ENCODE data around the gene COQ9. TPM values are rescaled to one million over a fixed set of nuclear protein-coding genes. Genes with fewer than 3 reads are reported as not detected.

COQ9 gene
- total RNA-seq, 2 donors from 2014 or later: 56.4 to 68.6 TPM

DNA sequence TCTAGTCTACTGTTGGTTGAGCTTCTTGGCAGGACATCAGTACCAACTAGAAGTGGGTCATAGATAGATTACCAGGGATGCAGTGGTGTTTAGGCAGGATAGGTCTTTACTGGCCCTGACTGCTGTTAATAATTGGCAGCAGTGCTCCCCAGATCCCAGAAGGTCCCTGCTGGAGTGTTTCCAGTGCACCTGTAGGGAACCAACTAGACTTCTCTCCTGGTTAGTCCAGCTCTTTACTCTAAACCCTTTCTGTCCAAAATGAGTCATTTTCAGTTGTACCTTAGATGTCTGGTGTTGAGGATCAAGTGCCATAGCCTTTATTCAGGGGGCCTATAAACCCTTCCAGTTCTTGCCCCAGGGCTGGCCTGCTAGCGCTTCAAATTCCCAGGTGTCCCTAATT lies 23.9 kb downstream of the COQ9 start:
- H3K27me3 ChIP-seq (replicated peaks; ENCODE audit: insufficient read depth): no peaks in the 10 kb centered on the region
- WGBS: 94% methylated on average over 1 of the region's 1 CpG
- H3K36me3 ChIP-seq: peaks cover 4 to 26% of the 10 kb centered on the region in 2 donors
- TF ChIP-seq POLR2A (IDR thresholded peaks at IDR 0.05): no peak
- no peak for DNase-seq (ENCODE audit: low spot score)
- intact Hi-C loops (cut with DNase I): no loop called here
- H3K9me3 ChIP-seq: no peaks in the 10 kb centered on the region
- no peak overlapping the region for H3K27ac ChIP-seq
- H3K4me1 ChIP-seq (replicated peaks): no peaks in the 10 kb centered on the region
- no peak overlapping the region for H3K4me3 ChIP-seq

- Histone ChIP-seq H3K27me3 (replicated peaks; ENCODE audit: insufficient read depth) (no peaks in the 10 kb centered on the region), H3K4me3 (no peak overlapping the region), H3K9me3 (no peaks in the 10 kb centered on the region), H3K36me3 (peaks cover 4 to 20% of the 10 kb centered on the region in 2 donors), H3K27ac (no peak overlapping the region), H3K4me1 (replicated peaks) (no peaks in the 10 kb centered on the region)
- WGBS: 56% methylated on average over 10 of the region's 10 CpGs
- intact Hi-C loops (cut with DNase I): no loop called here
- TF ChIP-seq POLR2AphosphoS5 (IDR thresholded peaks at IDR 0.05) (no peak), POLR2A (IDR thresholded peaks at IDR 0.05) (no peak)
- DNase-seq (ENCODE audit: low spot score): no peak
Observed at GRCh38 chr16:57471852-57472664, 24.8 kb downstream of the COQ9 start.

DNA sequence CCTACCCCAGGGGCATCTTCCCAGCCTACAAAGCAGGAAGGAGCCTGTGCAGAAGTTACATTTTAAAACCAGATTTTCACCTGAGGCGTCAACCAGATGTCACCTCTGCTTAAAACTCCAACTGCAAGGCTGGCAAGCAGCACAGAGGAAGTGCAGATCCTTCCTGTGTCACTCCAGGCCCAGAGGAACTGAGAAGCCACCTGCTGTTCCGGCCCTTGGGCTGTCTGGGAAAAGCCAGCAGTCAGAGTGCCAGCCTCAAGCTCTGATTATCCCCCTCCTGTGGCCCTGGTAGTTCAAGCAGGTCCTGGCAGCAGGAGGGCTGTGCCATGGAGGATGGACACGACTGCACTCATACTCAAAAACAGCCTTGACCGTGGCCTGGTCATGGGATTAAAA lies 25.4 kb downstream of the COQ9 start:
- Histone ChIP-seq H3K27ac (no peak overlapping the region), H3K36me3 (peaks cover 4 to 20% of the 10 kb centered on the region in 2 donors), H3K4me1 (replicated peaks) (no peaks in the 10 kb centered on the region), H3K9me3 (no peaks in the 10 kb centered on the region), H3K27me3 (replicated peaks; ENCODE audit: insufficient read depth) (no peaks in the 10 kb centered on the region), H3K4me3 (no peak overlapping the region)
- 49% methylated on average over 4 of the region's 4 CpGs for WGBS
- intact Hi-C loops (cut with DNase I): no loop called here
- TF ChIP-seq POLR2AphosphoS5 (IDR thresholded peaks at IDR 0.05): no peak
- TF ChIP-seq CTCF (IDR thresholded peaks at IDR 0.05): no peak
- no peak for TF ChIP-seq POLR2A (IDR thresholded peaks at IDR 0.05)
- DNase-seq (ENCODE audit: low spot score): no peak

GRCh38 chr16:57473176-57473840 lies 26.0 kb downstream of the COQ9 start:
- H3K27ac ChIP-seq: no peak overlapping the region
- H3K36me3 ChIP-seq: peaks cover 4 to 20% of the 10 kb centered on the region in 2 donors
- intact Hi-C loops (cut with DNase I): no loop called here
- TF ChIP-seq POLR2AphosphoS5 (IDR thresholded peaks at IDR 0.05) (no peak), POLR2A (IDR thresholded peaks at IDR 0.05) (no peak), CTCF (IDR thresholded peaks at IDR 0.05) (no peak)
- H3K9me3 ChIP-seq: no peaks in the 10 kb centered on the region
- 83% methylated on average over 14 of the region's 14 CpGs for WGBS
- no peak overlapping the region for H3K4me3 ChIP-seq
- no peaks in the 10 kb centered on the region for H3K4me1 ChIP-seq (replicated peaks)
- no peak for DNase-seq (ENCODE audit: low spot score)
- no peaks in the 10 kb centered on the region for H3K27me3 ChIP-seq (replicated peaks; ENCODE audit: insufficient read depth)

GRCh38 chr16:57473906-57474305 lies 26.6 kb downstream of the COQ9 start:
- TF ChIP-seq CTCF (IDR thresholded peaks at IDR 0.05) (no peak), POLR2A (IDR thresholded peaks at IDR 0.05) (no peak), POLR2AphosphoS5 (IDR thresholded peaks at IDR 0.05) (no peak)
- intact Hi-C loops (cut with DNase I): no loop called here

More at GRCh38 chr16:57473906-57474305, 26.6 kb downstream of the COQ9 start:
- H3K36me3 ChIP-seq: peaks cover 4 to 20% of the 10 kb centered on the region in 2 donors
- no peaks in the 10 kb centered on the region for H3K27me3 ChIP-seq (replicated peaks; ENCODE audit: insufficient read depth)
- no peaks in the 10 kb centered on the region for H3K9me3 ChIP-seq
- H3K4me1 ChIP-seq (replicated peaks): no peaks in the 10 kb centered on the region
- H3K27ac ChIP-seq: no peak overlapping the region
- WGBS: 71% methylated on average over 8 of the region's 8 CpGs
- no peak for DNase-seq (ENCODE audit: low spot score)
- H3K4me3 ChIP-seq: no peak overlapping the region
